ENCODE measurements around the gene PMEL.
"Not testable (repeated sequence)": the region's sequence is repeated elsewhere in the genome, so short reads cannot be mapped to it uniquely, and the experiment has no call there.

Gene PMEL

GRCh38 chr12:55942055-55942454 is 23.8 kb downstream of the PMEL start:
- no peak for DNase-seq (ENCODE audit: low spot score)

DNA sequence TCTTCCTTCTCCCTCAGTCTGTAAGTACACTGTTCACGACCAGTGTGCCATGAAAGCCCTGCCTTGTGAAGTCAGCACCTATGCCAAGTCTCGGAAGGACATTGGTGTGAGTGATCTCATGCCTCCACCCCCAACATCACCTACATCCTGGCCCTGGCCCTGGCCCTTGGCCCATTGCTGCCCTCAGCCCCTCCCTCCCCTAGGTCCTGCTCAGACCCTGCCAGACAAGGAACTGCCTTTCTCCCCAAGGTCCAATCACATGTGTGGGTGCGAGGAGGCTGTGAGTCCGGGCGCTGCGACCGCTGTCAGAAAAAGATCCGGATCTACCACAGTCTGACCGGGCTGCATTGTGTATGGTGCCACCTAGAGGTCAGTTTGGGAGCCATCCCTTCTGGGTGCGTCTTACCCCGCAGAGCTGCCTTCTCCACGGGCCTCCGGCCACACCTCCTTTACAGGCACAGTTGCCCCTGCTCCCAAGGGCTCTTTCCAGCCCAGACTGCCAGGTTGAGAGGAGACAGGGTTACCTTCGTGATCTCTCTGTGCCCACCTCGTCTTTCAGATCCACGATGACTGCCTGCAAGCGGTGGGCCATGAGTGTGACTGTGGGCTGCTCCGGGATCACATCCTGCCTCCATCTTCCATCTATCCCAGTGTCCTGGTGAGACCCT is 25.6 kb downstream of the PMEL start:
- DNase-seq (ENCODE audit: low spot score), result peak; percentile 93

DNA sequence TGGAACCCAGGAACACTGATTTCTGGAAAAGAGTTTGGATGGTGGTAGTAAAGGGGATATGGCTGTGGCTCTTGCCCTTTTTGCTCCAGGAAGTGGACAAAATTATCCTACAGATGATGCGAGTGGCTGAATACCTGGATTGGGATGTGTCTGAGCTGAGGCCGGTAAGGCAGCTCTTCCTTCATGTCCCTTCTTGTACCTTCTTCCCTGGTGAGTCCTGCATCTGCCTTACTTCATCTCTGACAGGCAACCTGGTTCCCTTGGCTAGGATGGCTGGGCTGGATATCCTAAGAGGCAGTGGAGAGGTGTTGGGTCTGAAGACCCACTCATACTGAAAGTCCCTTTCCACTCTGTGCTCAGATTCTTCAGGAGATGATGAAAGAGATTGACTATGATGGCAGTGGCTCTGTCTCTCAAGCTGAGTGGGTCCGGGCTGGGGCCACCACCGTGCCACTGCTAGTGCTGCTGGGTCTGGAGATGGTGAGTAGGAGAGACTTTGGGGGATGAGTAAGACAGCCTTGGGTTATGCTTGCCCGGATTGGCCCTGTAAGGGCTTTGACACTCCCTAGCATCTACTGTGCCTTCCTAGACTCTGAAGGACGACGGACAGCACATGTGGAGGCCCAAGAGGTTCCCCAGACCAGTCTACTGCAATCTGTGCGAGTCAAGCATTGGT is 26.9 kb downstream of the PMEL start:
- DNase-seq (ENCODE audit: low spot score), result no peak

- DNase-seq (ENCODE audit: low spot score), result no peak
Observed at GRCh38 chr12:55937981-55938380, 27.9 kb downstream of the PMEL start.

GRCh38 chr12:55935738-55936151 is 30.1 kb downstream of the PMEL start:
- no peak for DNase-seq (ENCODE audit: low spot score)

DNA sequence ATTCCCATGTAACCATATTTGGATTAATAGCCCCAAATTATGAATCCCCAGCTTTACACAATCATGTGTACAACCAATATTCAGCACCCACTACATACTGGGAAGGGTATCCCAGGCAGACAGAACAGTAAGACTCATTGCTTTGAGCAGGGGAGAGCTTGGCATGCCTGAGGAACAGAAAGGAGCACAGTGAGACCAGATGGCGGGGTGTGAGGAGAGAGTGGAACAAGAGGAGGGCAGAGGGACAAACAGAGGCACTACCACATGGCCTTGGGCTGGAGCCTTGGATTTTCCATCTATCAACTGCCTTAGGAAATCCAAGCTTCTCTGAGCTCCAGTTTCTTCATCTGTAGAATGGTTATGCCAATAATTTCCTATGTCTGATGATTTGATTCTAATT is 31.1 kb downstream of the PMEL start:
- DNase-seq (ENCODE audit: low spot score), result no peak

DNA sequence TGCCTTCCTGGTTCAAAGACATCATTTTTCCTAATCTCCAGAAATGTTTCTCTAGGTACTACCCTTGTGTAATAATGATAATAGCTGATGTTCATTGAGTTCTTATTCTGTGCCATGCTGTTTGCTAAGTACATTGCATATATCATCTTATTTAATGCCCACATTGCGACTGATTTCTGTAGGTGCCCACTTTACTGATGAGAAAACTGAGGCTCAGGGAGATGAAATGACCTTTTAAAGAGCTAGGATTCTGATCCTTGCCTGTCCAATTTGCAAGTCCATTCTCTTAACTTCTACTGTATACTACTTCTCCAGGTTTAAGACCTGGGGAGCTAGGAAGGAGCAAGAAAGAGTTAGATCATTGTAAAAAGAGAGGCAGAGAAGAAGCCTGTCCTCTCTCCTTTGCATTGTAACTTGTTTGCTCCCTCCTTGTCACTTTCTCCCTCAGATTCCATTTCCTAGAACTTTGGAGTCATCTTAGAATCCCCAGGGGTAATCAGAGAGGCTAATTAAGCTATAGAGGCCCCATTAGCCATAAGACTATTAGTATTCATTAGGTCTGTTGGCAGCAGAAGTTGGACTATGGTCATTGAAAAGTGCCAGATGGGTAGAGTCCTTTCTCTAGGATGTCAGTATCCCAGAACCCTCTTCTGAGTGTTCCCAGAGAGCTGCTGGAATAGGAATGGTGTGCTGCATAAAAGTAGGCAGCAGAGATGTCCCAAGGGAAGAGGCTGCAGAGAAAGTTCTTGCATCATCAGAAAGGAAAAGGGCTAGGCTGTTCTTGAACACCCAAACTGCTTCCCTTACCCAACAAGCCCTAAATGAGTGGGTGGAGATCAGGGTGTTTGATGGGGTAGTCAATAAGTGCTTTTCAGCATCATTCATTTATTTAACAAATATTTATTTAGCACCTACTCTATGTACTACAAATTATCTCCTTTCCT is 31.8 kb downstream of the PMEL start:
- DNase-seq (ENCODE audit: low spot score), result no peak

DNA sequence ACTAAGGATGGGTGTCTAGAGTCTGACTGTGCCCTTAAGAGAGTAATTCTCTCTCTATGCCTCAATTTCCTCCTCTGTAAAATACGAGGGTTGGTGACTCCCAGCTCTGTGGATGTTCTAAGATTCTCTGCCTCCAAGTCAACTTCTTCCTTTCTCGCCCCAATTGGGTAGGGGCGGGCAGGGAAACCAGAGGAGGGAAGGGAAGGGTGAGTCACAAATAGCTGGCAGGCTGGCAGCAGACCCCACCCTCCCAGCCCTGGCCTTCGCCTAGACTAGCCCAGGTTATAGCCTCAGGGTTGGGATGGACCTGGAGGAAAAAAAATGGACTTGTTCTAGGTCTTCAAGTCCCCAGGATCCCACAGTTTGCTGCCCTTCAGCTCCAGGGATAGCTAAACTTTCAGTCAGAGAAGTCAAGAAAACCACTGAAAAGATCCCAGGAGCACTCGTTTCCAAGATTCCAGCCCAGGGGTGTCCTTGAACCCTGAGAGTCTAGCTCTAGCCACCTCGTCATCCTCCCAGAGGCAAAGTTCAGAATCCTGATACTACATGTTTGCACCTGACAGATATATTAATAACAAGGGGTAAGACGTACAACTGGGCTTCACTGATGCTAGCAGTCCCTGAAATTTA is 32.6 kb downstream of the PMEL start:
- no peak for DNase-seq (ENCODE audit: low spot score)

- DNase-seq (ENCODE audit: low spot score), result no peak
Observed at GRCh38 chr12:55932551-55932910, 33.3 kb downstream of the PMEL start.

GRCh38 chr12:55931780-55932550 is 33.9 kb downstream of the PMEL start:
- DNase-seq (ENCODE audit: low spot score), result peak; percentile 65

GRCh38 chr12:55931317-55931779 is 34.5 kb downstream of the PMEL start:
- DNase-seq (ENCODE audit: low spot score), result peak; percentile 10

GRCh38 chr12:55930771-55931316 is 35.0 kb downstream of the PMEL start, which contains the start of gene DGKA:
Gene DGKA, plus strand, starts transcription at chr12:55931162. Its CDS starts 5,342 bp downstream, at chr12:55936504.
- DNase-seq (ENCODE audit: low spot score), result peak; percentile 58

- DNase-seq (ENCODE audit: low spot score), result peak; percentile 14
Observed at GRCh38 chr12:55929306-55929791, 36.5 kb downstream of the PMEL start.

DNA sequence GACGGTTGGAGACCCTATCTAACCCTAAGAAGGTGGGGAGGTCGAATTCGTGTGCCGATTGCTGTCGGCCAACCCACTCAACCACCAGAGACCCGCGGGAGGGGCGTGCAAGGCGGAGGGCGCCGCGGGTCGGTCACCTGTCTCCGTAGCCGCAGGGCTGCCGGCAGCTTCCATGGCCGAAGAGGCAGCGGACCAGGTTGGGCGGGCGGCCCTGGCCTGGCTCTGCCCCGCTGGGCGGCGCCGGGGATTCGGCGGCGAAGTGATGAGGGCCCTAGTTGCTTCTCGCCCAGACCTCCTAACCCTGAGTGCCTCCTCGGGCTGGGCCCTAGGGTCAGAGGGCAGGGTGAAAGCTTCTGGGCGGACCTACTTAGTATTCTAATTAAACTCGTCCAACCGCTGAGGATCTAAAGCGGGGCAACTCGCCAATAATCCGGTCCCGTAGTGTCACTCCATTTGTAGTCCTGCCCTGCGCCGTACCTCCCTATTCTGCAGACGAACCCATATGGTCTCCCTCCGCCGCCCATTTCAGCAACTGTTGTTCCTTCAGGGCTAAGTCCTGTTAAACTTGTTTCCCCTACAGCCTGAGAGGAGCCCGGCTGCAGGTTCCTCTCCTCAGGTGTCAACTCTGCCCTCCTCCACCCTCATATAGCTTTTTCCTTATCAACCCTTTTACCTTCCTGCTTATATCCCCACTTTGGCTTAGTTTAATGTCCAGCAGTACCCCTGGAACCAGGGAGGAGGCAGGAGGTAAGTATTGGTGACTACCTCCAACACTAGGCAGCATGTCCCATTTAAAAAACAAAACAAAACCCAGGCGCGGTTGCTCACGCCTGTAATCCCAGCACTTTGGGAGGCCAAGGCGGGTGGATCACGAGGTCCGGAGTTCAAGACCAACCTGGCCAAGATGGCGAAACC is 38.0 kb downstream of the PMEL start, which contains the start of gene PYM1:
Gene PYM1 (minus strand): TSS at position 307 of the 915 bp plus-strand sequence. CDS start 133 bp downstream, at position 174.
- peak; percentile 81 for DNase-seq (ENCODE audit: low spot score)

- peak; percentile 93 for DNase-seq (ENCODE audit: low spot score)
Observed at GRCh38 chr12:55926738-55927587, 38.9 kb downstream of the PMEL start.

DNA sequence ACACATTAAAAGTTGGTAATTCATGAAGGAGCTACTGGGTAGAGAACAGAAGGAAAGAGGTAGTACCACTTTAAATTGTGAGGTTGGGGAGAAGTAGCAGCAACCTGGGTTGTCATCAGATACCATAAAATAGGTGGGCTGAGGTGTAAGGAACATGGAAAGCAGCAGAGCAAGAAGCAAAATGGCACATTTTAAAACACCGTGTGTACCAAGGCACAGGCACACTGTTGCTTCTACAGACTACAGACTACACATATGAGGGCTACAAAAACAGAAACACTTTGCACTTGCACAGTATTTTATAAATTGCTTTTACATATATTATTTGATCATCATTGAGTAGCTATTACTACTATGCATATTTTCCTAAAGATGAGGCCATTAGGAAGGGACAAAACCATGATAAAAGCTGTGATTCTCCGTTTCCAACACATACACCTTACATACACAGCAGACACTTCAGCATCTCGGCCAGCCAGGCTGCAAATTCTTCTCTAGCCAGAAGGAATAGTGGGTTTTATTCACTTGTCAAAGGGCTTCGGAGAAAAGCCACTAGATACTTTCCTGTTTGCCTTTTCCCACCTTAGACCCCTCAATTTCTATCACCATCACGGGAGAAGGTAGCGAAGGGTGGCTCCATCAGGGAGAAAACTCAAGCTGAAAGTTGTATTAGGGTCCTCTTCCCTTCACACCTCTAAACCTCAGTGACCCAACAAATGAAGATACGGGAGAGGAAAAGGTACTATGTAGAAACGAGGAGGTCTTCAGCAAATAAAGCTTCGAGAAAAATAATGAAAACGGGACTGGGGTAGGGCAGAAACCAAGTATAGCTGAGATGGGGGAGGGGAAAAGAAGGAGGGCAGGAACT is 39.7 kb downstream of the PMEL start:
- peak; percentile 12 for DNase-seq (ENCODE audit: low spot score)

GRCh38 chr12:55925371-55925770 is 40.5 kb downstream of the PMEL start:
- DNase-seq (ENCODE audit: low spot score), result no peak

GRCh38 chr12:55923648-55924047 is 42.2 kb downstream of the PMEL start:
- not testable (repeated sequence) for DNase-seq (ENCODE audit: low spot score)
